Testis (tissue), 2 donors: ENCODE data around the gene CDKL5.

Experiments used
- POLR2A ChIP-seq: fragments of 450-650 bp; IDR thresholded peaks from one replicate; pipeline ENCODE4 v1.6.1; 2017; ENCODE audit warnings: antibody characterized with exemption, mild to moderate bottlenecking, moderate library complexity
- TF ChIP-seq, protein P1 (sequence below), 3 experiments: fragments of 450-650 bp in 2 of 3; fragments of 200-600 bp in 1 of 3; sonication (generic) in 1 of 3; IDR thresholded peaks; one replicate each; pipeline ENCODE4 v1.5.1; 2016 to 2019; ENCODE audit warnings: antibody characterized with exemption in 3 of 3, mild to moderate bottlenecking in 2 of 3, moderate library complexity in 1 of 3

- TF ChIP-seq, protein P1, sequence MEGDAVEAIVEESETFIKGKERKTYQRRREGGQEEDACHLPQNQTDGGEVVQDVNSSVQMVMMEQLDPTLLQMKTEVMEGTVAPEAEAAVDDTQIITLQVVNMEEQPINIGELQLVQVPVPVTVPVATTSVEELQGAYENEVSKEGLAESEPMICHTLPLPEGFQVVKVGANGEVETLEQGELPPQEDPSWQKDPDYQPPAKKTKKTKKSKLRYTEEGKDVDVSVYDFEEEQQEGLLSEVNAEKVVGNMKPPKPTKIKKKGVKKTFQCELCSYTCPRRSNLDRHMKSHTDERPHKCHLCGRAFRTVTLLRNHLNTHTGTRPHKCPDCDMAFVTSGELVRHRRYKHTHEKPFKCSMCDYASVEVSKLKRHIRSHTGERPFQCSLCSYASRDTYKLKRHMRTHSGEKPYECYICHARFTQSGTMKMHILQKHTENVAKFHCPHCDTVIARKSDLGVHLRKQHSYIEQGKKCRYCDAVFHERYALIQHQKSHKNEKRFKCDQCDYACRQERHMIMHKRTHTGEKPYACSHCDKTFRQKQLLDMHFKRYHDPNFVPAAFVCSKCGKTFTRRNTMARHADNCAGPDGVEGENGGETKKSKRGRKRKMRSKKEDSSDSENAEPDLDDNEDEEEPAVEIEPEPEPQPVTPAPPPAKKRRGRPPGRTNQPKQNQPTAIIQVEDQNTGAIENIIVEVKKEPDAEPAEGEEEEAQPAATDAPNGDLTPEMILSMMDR (IDR thresholded peaks at IDR 0.05) = no peak
- TF ChIP-seq POLR2A = no peak
These were observed 109.5 kb downstream of the CDKL5 start for GRCh38 chrX:18534949-18535348.
